HepG2 (cell line): ENCODE results near the gene AZU1. TPM values are rescaled to one million over a fixed set of nuclear protein-coding genes. Genes with fewer than 3 reads are reported as not detected.

Source experiments
- ADNP ChIP-seq: sonication (generic); formaldehyde crosslinking; IDR thresholded peaks from 2 replicates; pipeline ENCODE4 v1.4.0; 2020; ENCODE audit warnings: missing genetic modification reagents
- DNMT3B ChIP-seq: conservative IDR thresholded peaks from 2 replicates; pipeline ENCODE4 v1.6.1; 2016; ENCODE audit warnings: missing biosample characterization, control low read depth
- ELF1 ChIP-seq: sonication (generic); formaldehyde crosslinking; IDR thresholded peaks from 2 replicates; pipeline ENCODE4 v1.4.0; 2020; ENCODE audit warnings: missing genetic modification reagents
- FOXK2 ChIP-seq: fragments of 450-650 bp; IDR thresholded peaks from 2 replicates; pipeline ENCODE4 v1.6.1; 2016
- FOXP1 ChIP-seq, 2 experiments: fragments of 450-650 bp in 1 of 2; IDR thresholded peaks; 2 replicates each; pipeline ENCODE4 v1.6.1; 2017 to 2018; ENCODE audit warnings: antibody characterized with exemption in 1 of 2
- GFI1 ChIP-seq: sonication (generic); formaldehyde crosslinking; IDR thresholded peaks from 2 replicates; pipeline ENCODE4 v1.5.0; 2020; ENCODE audit warnings: missing genetic modification reagents, mild to moderate bottlenecking, borderline replicate concordance
- LCORL ChIP-seq, 2 experiments: fragments of 450-650 bp in 1 of 2; sonication (generic) in 1 of 2; formaldehyde crosslinking in 1 of 2; IDR thresholded peaks; 2 replicates each; pipeline versions ENCODE4 v1.5.0 to v1.6.1; 2017 to 2020; ENCODE audit warnings: antibody characterized with exemption in 1 of 2, missing genetic modification reagents in 1 of 2
- NCOR1 ChIP-seq: fragments of 200-600 bp; sonication (generic); IDR thresholded peaks from 2 replicates; pipeline ENCODE4 v1.7.0; 2017; ENCODE audit warnings: antibody characterized with exemption, low read length, borderline replicate concordance
- NFAT5 ChIP-seq: sonication (generic); formaldehyde crosslinking; IDR thresholded peaks from 2 replicates; pipeline ENCODE4 v1.4.0; 2020; ENCODE audit warnings: missing genetic modification reagents
- PRDM15 ChIP-seq: sonication (generic); formaldehyde crosslinking; IDR thresholded peaks from 2 replicates; pipeline ENCODE4 v1.4.0; 2020; ENCODE audit warnings: missing genetic modification reagents
- RBM22 ChIP-seq: fragments of 200-400 bp; formaldehyde crosslinking; optimal IDR thresholded peaks from 2 replicates; pipeline ENCODE3; 2017; ENCODE audit warnings: mild to moderate bottlenecking, low read length, moderate library complexity
- SMC3 ChIP-seq: IDR thresholded peaks from 2 replicates; pipeline ENCODE4 v1.6.1; 2011; ENCODE audit warnings: low read length, improper control_type of control experiment
- TAF15 ChIP-seq: fragments of 200-400 bp; formaldehyde crosslinking; IDR thresholded peaks from one replicate; pipeline ENCODE4 v1.6.1; 2018; ENCODE audit warnings: mild to moderate bottlenecking, low read depth, low read length; ENCODE audit not compliant: poor library complexity, severe bottlenecking
- TFE3 ChIP-seq: IDR thresholded peaks from 2 replicates; pipeline ENCODE4 v1.6.1; 2016
- TP53 ChIP-seq: sonication (generic); formaldehyde crosslinking; conservative IDR thresholded peaks from 2 replicates; pipeline ENCODE4 v1.4.0; 2020; ENCODE audit warnings: missing genetic modification reagents
- ZBTB1 ChIP-seq: sonication (generic); formaldehyde crosslinking; IDR thresholded peaks from 2 replicates; pipeline ENCODE4 v1.4.0; 2020; ENCODE audit warnings: missing genetic modification reagents, borderline replicate concordance
- ZMYM3 ChIP-seq: sonication (generic); formaldehyde crosslinking; IDR thresholded peaks from 2 replicates; pipeline ENCODE4 v1.5.1; 2020; ENCODE audit warnings: mild to moderate bottlenecking, missing genetic modification reagents
- ZNF326 ChIP-seq: sonication (generic); formaldehyde crosslinking; IDR thresholded peaks from 2 replicates; pipeline ENCODE4 v1.4.0; 2020; ENCODE audit warnings: missing genetic modification reagents, borderline replicate concordance
- ZNF792 ChIP-seq: IDR thresholded peaks from 2 replicates; pipeline ENCODE4 v1.6.1; 2016
- polyA plus RNA-seq, 8 experiments: library from polyadenylated mRNA; depleted of rRNA in 3 of 8; stranded (reverse) in 7 of 8; unstranded in 1 of 8; fragments of >200 nt; fragmentation: Illumina TruSeq in 4 of 8; extraction: Trizol in 4 of 8; gene quantifications; 2 replicates each; pipeline versions ENCODE4 v1.2.1 to v1.2.3, GENCODE V29; 2011 to 2016; ENCODE audit warnings: low read depth in 4 of 8, missing spikeins in 1 of 8, mixed read lengths in 1 of 8; ENCODE audit not compliant: insufficient read depth in 1 of 8
- total RNA-seq, 5 experiments: library from RNA; depleted of rRNA; stranded (reverse); fragments of >200 nt; fragmentation: Illumina TruSeq; extraction: Trizol; gene quantifications; 2 replicates each; pipeline ENCODE4 v1.2.3, GENCODE V29; 2016; ENCODE audit warnings: low read depth in 1 of 5

The AZU1 gene
- total and polyA plus RNA-seq, 2 of the 13 experiments (the other 11 are each of a cell fraction or from before 2014, with no cell fraction given), result not detected

- peak; percentile 55; the same call in 1 of the 2 replicates for TF ChIP-seq ZMYM3 (CRISPR knock-in tag)
- no peak for TF ChIP-seq DNMT3B
- TF ChIP-seq ZBTB1, result no peak
- no peak for TF ChIP-seq PRDM15 (CRISPR knock-in tag)
- TF ChIP-seq NFAT5 (CRISPR knock-in tag), result no peak
- no peak for TF ChIP-seq ELF1
- TF ChIP-seq FOXP1 (IDR thresholded peaks at IDR 0.05), result no peak
- TF ChIP-seq FOXP1 (CRISPR knock-in tag; IDR thresholded peaks at IDR 0.05), result peak; percentile 38; the same call in 1 of the 2 replicates
- no peak for TF ChIP-seq TAF15
- TF ChIP-seq ZNF326 (CRISPR knock-in tag), result no peak
- TF ChIP-seq LCORL (IDR thresholded peaks at IDR 0.05), result no peak
- 0 out of 2 replicates have a peak, but pooled peaks have one; percentile 27 for TF ChIP-seq LCORL (CRISPR knock-in tag; IDR thresholded peaks at IDR 0.05)
- TF ChIP-seq NCOR1, result no peak
- TF ChIP-seq GFI1 (CRISPR knock-in tag), result no peak
- no peak for TF ChIP-seq TFE3 (CRISPR knock-in tag)
- no peak for TF ChIP-seq ZNF792
- no peak for TF ChIP-seq SMC3
- no peak for TF ChIP-seq RBM22
- TF ChIP-seq TP53 (CRISPR knock-in tag), result no peak
- TF ChIP-seq FOXK2, result no peak
- 0 out of 2 replicates have a peak, but pooled peaks have one; percentile 25 for TF ChIP-seq ADNP (CRISPR knock-in tag)
Measured at GRCh38 chr19:858868-859843, 31.5 kb downstream of the AZU1 start, which contains the start of gene CFD (continued).
